Hematopoietic multipotent progenitor cell treated with erythropoietin and hydrocortisone succinate and interleukin-3 and kit ligand, for 8 days (in vitro differentiated cells): ENCODE measurements around the gene NACC2.
"Not testable (repeated sequence)": the region's sequence is repeated elsewhere in the genome, so short reads cannot be mapped to it uniquely, and the experiment has no call there.

Experiments
- DNase-seq: peaks from one replicate; pipeline ENCODE4 v3.0.0-alpha.2; 2015

Gene NACC2

GRCh38 chr9:136109351-136110081 lies 14.4 kb upstream of the NACC2 start:
- DNase-seq: peak; percentile 94

DNA sequence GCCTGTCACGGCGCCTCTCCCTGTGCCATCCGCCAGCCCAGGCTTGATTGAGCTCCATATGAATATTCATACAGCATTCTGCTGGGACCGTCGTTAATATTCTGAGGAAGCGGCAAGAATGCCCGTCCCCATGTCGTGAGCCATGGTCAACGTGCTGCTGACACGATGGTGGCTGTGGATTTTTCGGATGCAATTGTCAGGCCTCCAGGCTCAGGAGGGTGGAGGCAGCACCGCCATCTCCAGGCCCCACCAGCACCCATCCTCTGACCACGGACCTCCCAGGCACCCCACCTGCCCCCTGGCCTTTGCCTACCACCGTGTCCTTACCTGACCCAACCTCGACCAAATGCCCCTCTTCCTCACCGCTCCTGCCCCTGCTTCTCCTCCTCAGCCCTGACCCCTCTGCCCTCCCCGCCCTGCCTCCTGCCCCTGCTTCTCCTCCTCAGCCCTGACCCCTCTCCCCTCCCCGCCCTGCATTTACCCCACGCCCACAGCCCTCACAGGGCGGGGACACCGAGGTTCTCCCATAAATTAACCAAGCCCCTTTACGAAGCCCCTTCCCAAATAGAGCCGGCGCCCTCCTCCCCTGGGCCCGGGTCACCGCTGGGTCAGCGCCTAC lies 13.7 kb upstream of the NACC2 start:
- DNase-seq: no peak

- DNase-seq: peak; percentile 40
Measured at GRCh38 chr9:136107953-136108647, 13.0 kb upstream of the NACC2 start.

DNA sequence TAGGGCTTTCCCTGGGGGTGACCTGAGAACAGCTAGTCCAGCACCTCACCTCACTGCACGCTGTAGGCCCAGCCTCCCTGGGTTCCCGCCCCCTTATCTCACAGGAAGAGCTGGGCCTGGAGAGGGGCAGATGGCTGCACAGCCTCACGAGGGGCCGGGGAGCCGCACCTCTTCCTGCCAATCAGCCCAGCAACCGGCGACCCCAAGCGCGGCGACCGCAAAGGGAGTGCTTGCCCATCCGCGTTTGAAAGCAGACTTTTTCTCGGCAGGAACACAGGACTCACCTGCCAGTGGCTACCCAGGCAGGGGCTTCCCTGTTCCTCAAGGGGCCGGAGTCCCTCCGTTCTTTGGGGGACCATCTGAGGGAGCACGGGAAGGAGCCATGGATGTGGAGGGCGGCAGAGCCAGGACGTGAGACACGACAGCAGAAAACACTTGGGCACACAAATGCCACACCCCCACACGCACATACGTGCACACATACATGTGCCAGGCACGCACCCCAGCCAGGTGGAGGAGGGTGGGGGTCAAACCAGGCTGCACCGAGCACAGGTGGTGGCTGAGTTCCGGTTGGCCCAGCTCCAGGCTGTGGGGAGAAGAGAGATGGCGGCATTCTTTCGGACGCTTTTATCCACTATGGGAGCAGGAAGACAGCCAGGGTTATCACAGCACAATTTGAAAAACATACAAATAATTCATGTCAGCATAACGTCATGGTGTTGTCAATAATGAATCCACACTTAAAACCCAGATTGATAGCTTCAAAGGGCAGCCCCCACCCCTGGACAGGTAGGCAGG lies 12.3 kb upstream of the NACC2 start:
- peak; percentile 90 for DNase-seq

GRCh38 chr9:136105398-136106135 lies 10.5 kb upstream of the NACC2 start:
- DNase-seq: no peak

GRCh38 chr9:136104916-136105315 lies 9.8 kb upstream of the NACC2 start:
- peak; percentile 45 for DNase-seq

- no peak for DNase-seq
Measured at GRCh38 chr9:136104488-136104800, 9.4 kb upstream of the NACC2 start.

- DNase-seq: no peak
Measured at GRCh38 chr9:136103651-136104487, 8.8 kb upstream of the NACC2 start.

- DNase-seq: not testable (repeated sequence)
Measured at GRCh38 chr9:136101615-136102074, 6.6 kb upstream of the NACC2 start.

DNA sequence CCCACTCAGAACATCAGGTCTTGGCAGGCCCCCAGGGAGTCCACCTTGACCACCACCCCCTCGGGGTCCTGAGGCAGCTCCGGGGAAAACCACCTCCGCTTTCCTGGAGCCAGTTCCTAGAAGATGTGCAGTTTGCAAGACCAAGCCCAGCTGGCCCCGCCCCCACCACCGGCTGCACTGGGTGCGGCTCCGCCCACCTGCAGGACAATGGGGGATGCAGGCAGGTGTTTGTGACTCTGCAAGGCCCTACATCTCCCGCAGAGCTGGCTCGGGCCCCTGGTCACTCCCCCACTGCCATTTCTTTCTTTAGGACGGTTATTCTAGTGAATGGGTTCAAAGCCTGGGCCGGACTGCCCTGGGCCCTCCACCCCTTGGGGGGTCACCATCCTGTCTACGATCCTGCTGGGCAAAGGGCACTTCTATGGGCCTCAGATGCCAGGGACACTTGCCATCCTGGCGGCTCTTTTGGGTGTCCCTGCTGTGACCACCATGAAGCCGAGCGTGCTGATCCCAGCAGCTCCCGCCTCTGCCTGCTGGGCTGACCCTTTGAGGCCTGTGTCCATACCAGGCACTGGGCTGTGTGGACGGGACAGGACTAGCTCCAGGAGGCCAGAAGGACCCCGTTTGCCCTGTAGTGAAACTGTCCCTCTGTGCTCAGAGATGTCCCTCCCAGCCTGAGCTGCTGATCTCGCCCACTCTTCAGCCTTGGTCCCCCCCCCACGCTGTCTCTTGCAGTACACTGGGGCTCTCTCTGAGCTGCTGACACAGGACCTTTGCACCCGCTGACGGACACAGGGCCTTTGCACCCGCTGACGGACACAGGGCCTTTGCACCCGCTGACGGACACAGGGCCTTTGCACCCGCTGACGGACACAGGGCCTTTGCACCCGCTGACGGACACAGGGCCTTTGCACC lies 5.9 kb upstream of the NACC2 start:
- no peak for DNase-seq

GRCh38 chr9:136099542-136099941 lies 4.5 kb upstream of the NACC2 start:
- DNase-seq: no peak

- DNase-seq: no peak
Measured at GRCh38 chr9:136098844-136099243, 3.8 kb upstream of the NACC2 start.

- DNase-seq: no peak
Measured at GRCh38 chr9:136098210-136098609, 3.1 kb upstream of the NACC2 start.

GRCh38 chr9:136096505-136097001 lies 1.5 kb upstream of the NACC2 start:
- no peak for DNase-seq

GRCh38 chr9:136093995-136094881 lies 851 bp downstream of the NACC2 start:
- peak; percentile 54 for DNase-seq

DNA sequence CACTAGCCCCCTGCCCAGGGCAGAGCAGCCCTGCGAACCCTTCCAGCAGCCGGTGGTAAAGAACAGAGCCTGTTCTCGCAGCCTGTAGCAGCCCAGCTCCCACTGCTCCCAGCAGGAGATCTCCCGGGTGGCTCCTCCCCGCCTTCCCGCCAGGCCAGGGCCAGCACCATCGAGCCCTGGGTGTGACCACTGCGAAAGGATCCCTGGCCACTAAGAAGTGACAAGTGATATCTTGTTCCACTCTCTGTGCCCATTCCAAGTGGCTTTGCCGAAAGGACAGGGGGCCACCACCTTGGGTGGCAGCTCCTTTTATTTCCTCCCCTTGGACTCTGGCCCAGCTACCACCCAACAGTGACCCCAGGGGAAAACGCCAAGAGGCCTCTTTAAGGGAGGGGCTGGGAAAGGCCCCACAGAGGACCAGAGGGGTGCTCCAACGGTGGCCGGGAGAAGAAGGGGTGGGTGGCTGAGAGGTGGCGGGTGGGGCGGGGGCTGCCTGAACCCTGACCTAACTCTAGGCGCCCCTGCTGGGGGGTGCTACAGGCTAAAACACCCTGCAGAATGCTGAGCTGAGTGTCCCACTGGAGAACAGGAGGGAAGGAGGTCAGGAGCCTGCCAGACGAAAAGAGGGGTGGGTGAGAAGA lies 1.6 kb downstream of the NACC2 start:
- DNase-seq: no peak

- no peak for DNase-seq
Measured at GRCh38 chr9:136092741-136093140, 2.3 kb downstream of the NACC2 start.

- no peak for DNase-seq
Measured at GRCh38 chr9:136092353-136092650, 2.8 kb downstream of the NACC2 start.
